Stimulated activated naive CD8-positive, alpha-beta T cell treated with anti-CD3 and anti-CD28 coated beads, Interleukin-15, amount 100 ng/mL, for 72 hours (primary cell): Measurements from ENCODE around the gene ETV2.
A peak's percentile ranks its signal among the peaks of the same experiment; 100 is the strongest.
"Not testable (repeated sequence)": the region's sequence is repeated elsewhere in the genome, so short reads cannot be mapped to it uniquely, and the experiment has no call there.

Experiments
- ATAC-seq: fragments of 150-1000 bp; cut with Tn5 transposase; 2 replicates; pipeline ENCODE4 v1.10.0; 2021; ENCODE audit warnings: mild to moderate bottlenecking, moderate library complexity
- DNase-seq, 2 donors: peaks; one replicate each; pipeline ENCODE4 v3.0.0; 2021 to 2022
- H3K27ac Mint-ChIP-seq, 2 donors: one replicate each; pipeline ENCODE4 v1.8.0; 2022; ENCODE audit warnings: mild to moderate bottlenecking in 2 of 2, mixed read lengths in 2 of 2, moderate library complexity in 2 of 2
- H3K27me3 Mint-ChIP-seq: one replicate; pipeline ENCODE4 v1.8.0; 2022; ENCODE audit warnings: mixed read lengths
- H3K4me1 Mint-ChIP-seq: one replicate; pipeline ENCODE4 v1.8.0; 2022; ENCODE audit warnings: mild to moderate bottlenecking, mixed read lengths
- H3K4me3 Mint-ChIP-seq, 2 donors: one replicate each; pipeline ENCODE4 v1.8.0; 2022; ENCODE audit warnings: mild to moderate bottlenecking in 2 of 2, mixed read lengths in 2 of 2, moderate library complexity in 1 of 2
- H3K9me3 Mint-ChIP-seq, 2 donors: one replicate each; pipeline ENCODE4 v1.8.0; 2022; ENCODE audit warnings: mixed read lengths in 2 of 2

Gene ETV2

DNA sequence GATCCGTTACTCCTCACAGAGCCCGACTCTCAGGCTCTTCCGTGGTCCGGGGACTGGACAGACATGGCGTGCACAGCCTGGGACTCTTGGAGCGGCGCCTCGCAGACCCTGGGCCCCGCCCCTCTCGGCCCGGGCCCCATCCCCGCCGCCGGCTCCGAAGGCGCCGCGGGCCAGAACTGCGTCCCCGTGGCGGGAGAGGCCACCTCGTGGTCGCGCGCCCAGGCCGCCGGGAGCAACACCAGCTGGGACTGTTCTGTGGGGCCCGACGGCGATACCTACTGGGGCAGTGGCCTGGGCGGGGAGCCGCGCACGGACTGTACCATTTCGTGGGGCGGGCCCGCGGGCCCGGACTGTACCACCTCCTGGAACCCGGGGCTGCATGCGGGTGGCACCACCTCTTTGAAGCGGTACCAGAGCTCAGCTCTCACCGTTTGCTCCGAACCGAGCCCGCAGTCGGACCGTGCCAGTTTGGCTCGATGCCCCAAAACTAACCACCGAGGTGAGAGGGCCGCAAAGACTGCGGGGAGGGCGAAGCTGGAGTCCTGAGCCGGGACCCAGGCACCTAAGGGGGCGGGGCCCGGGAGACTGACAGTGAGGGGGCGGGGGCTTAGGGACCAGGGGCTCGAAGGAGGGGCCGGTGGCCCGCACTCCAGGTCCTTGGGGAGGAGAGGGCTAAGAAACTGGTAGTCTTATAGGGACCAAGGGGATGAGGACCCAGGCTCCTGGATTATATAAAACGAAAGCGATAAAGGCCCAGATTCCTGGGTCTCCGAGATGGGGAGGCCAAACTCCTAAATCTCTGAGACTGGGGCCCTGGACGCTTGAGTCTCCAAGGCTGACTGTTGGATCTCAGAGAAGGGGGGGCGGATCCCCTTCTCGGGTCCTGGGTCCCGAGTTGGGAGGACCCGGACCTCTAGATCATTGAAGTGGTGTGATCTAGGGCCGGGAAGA lies 2.0 kb downstream of the ETV2 start:
- Mint-ChIP-seq H3K27ac (peak overlapping the region; percentile 40 to 90), H3K4me1 (peaks cover 44% of the 10 kb centered on the region), H3K4me3 (peak overlapping the region; percentile 85 to 89), H3K27me3 (no peaks in the 10 kb centered on the region), H3K9me3 (no peaks in the 10 kb centered on the region)
- DNase-seq (peak; percentile 88 to 92), ATAC-seq (peak; percentile 61)

- Mint-ChIP-seq H3K27ac (peak overlapping the region; percentile 88 to 95), H3K27me3 (no peaks in the 10 kb centered on the region), H3K4me3 (peak overlapping the region; percentile 85 to 89), H3K4me1 (peaks cover 50% of the 10 kb centered on the region), H3K9me3 (no peaks in the 10 kb centered on the region)
- ATAC-seq, result peak; percentile 88
- peak; percentile 96 to 97 for DNase-seq
These were observed 2.9 kb downstream of the ETV2 start for GRCh38 chr19:35644206-35644986.

GRCh38 chr19:35644987-35645679 lies 3.6 kb downstream of the ETV2 start:
- Mint-ChIP-seq H3K27me3 (no peaks in the 10 kb centered on the region), H3K27ac (peak overlapping the region; percentile 73 to 95), H3K9me3 (no peaks in the 10 kb centered on the region), H3K4me1 (peaks cover 57% of the 10 kb centered on the region), H3K4me3 (peak overlapping the region; percentile 85 to 89)
- DNase-seq, result peak; percentile 67 to 76
- no peak for ATAC-seq

- Mint-ChIP-seq H3K27ac (no peak overlapping the region), H3K27me3 (no peaks in the 10 kb centered on the region), H3K4me1 (peaks cover 62% of the 10 kb centered on the region), H3K4me3 (peak overlapping the region; percentile 85 to 89), H3K9me3 (no peaks in the 10 kb centered on the region)
- DNase-seq (no peak), ATAC-seq (no peak)
These were observed 4.4 kb downstream of the ETV2 start for GRCh38 chr19:35645680-35646511.

- peak within 1 kb of the TSS; percentile 96 to 97 for H3K27ac Mint-ChIP-seq
- H3K9me3 Mint-ChIP-seq, result no peaks in the 10 kb centered on the region
- DNase-seq, result peak; percentile 88 to 95
- peaks cover 52% of the 10 kb centered on the region for H3K4me1 Mint-ChIP-seq
- H3K27me3 Mint-ChIP-seq, result no peaks in the 10 kb centered on the region
- peak; percentile 77 for ATAC-seq
- H3K4me3 Mint-ChIP-seq, result peak within 1 kb of the TSS; percentile 91 to 99
These were observed 6.7 kb downstream of the ETV2 start, which contains the start of gene COX6B1 for GRCh38 chr19:35648017-35648961. COX6B1 (plus strand) TSS chr19:35648323; CDS start chr19:35651244, 2,921 bp downstream.

DNA sequence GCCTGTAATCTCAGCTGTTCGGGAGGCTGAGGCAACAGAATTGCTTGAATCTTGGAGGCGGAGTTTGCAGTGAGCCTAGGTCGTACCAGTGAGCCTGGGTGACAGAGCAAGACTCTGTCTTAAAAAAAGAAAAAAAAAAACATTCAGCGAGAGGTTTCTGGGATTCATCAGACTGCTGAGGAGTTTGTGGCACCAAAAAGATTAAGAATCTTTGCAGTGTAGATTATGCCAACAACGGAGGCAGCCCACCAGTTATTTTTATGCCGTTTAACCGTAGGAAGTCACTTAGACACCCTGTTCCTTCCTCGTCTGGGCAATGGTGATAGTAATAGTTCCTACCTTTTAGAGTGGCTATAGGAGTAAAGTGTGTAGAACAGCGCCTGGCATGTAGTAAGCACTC lies 9.0 kb downstream of the ETV2 start:
- Mint-ChIP-seq H3K27ac (no peak overlapping the region), H3K27me3 (no peaks in the 10 kb centered on the region), H3K4me3 (no peak overlapping the region), H3K9me3 (no peaks in the 10 kb centered on the region), H3K4me1 (peaks cover 35% of the 10 kb centered on the region)
- DNase-seq, result no peak
- ATAC-seq, result no peak

- H3K4me3 Mint-ChIP-seq, ATAC-seq, DNase-seq, H3K27me3 Mint-ChIP-seq, H3K9me3 Mint-ChIP-seq: not testable (repeated sequence)
- peaks cover 21% of the 10 kb centered on the region for H3K4me1 Mint-ChIP-seq
- H3K27ac Mint-ChIP-seq, result peak overlapping the region in 1 of 2 donors; percentile 79
These were observed 13.3 kb downstream of the ETV2 start for GRCh38 chr19:35654828-35655227.

DNA sequence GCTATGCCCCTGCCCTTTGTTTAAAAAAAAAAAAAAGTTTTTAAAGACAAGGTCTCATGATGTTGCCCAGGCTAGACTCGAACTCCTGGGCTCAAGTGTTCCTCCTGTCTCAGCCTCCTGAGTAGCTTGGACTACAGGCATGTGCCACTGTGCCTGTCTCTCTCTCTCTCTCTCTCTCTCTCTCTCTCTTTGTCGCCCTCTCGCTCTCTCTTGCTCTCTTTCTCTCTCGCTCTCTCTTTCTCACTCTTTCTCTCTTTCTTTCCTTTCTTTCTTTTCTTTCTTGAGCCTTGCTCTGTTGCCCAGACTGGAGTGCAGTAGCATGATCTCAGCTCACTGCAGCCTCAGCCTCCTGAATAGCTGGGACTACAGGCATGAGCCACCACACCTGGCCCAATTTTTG lies 14.1 kb downstream of the ETV2 start:
- DNase-seq (no peak), ATAC-seq (no peak)
- Mint-ChIP-seq H3K4me1 (peaks cover 14% of the 10 kb centered on the region), H3K27ac (peak overlapping the region in 1 of 2 donors; percentile 34), H3K27me3 (no peaks in the 10 kb centered on the region), H3K4me3 (no peak overlapping the region), H3K9me3 (no peaks in the 10 kb centered on the region)

DNA sequence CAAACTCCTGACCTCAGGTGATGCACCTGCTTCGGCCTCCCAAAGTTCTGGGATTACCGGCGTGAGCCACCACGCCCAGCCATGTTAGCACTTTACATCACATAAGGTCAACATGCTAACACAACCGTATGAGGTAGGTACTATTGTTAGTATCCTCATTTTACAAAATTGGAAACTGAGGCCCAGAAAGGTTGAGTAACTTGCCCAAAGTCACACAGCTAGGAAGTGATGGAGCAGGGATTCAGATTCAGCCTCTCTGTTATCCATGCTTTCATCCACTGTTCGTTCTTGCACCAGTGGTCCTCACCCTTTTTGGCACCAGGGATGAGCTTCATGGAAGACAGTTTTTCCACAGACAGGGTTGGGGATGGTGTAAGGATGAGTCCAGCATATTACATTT lies 15.2 kb downstream of the ETV2 start:
- Mint-ChIP-seq H3K9me3 (no peaks in the 10 kb centered on the region), H3K4me1 (peaks cover 6% of the 10 kb centered on the region), H3K27me3 (no peaks in the 10 kb centered on the region), H3K27ac (no peak overlapping the region), H3K4me3 (no peak overlapping the region)
- ATAC-seq (no peak), DNase-seq (no peak)

GRCh38 chr19:35657904-35658700 lies 16.6 kb downstream of the ETV2 start:
- H3K9me3 Mint-ChIP-seq, result no peaks in the 10 kb centered on the region

GRCh38 chr19:35661995-35662340 lies 20.4 kb downstream of the ETV2 start:
- no peak overlapping the region for H3K27ac Mint-ChIP-seq
- DNase-seq (no peak), ATAC-seq (no peak)
- H3K9me3 Mint-ChIP-seq, result no peaks in the 10 kb centered on the region
- no peaks in the 10 kb centered on the region for H3K4me1 Mint-ChIP-seq
- no peaks in the 10 kb centered on the region for H3K27me3 Mint-ChIP-seq
- no peak overlapping the region for H3K4me3 Mint-ChIP-seq

More at GRCh38 chr19:35657904-35658700, 16.6 kb downstream of the ETV2 start:
- Mint-ChIP-seq H3K27me3 (no peaks in the 10 kb centered on the region), H3K4me3 (no peak overlapping the region), H3K4me1 (no peaks in the 10 kb centered on the region), H3K27ac (no peak overlapping the region)
- ATAC-seq, result peak; percentile 64
- DNase-seq, result no peak

DNA sequence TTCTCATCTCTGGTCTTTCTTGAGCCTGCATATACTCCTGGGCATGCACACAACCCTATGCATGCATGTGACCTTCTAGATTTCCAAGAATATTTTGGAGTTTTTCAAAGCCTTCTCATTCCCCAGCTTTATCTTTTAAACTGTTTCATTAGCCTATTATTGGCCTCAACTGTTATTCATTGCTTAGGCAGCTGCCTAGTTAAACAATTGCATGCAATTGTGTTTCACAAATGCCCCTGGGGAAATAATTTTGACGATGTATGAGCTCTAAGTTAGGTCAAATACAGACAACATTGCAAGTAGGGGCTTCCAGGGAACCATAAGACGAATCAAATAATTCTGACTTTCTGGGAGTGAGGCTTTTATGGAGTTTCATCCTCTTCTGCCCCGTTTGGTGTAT lies 22.4 kb downstream of the ETV2 start:
- no peak overlapping the region for H3K27ac Mint-ChIP-seq
- no peak overlapping the region for H3K4me3 Mint-ChIP-seq

GRCh38 chr19:35665157-35665556 lies 23.6 kb downstream of the ETV2 start:
- peaks cover 11% of the 10 kb centered on the region for H3K27me3 Mint-ChIP-seq
- no peaks in the 10 kb centered on the region for H3K9me3 Mint-ChIP-seq
- ATAC-seq, result no peak
- peaks cover 5% of the 10 kb centered on the region for H3K4me1 Mint-ChIP-seq
- DNase-seq, result no peak
- no peak overlapping the region for H3K27ac Mint-ChIP-seq
- H3K4me3 Mint-ChIP-seq, result no peak overlapping the region

More for the DNA sequence above, 22.4 kb downstream of the ETV2 start:
- Mint-ChIP-seq H3K4me1 (no peaks in the 10 kb centered on the region), H3K27me3 (no peaks in the 10 kb centered on the region), H3K9me3 (no peaks in the 10 kb centered on the region)
- ATAC-seq (no peak), DNase-seq (no peak)
